Measurements from ENCODE around the gene RTP1. TPM values are rescaled to one million over a fixed set of nuclear protein-coding genes. Genes with fewer than 3 reads are reported as not detected.
"Not testable (repeated sequence)": the region's sequence is repeated elsewhere in the genome, so short reads cannot be mapped to it uniquely, and the experiment has no call there.

Gene RTP1
- total RNA-seq (2014; rRNA removed; shearing (Covaris generic); ENCODE audit: low replicate concordance): not detected in 2 replicates

DNA sequence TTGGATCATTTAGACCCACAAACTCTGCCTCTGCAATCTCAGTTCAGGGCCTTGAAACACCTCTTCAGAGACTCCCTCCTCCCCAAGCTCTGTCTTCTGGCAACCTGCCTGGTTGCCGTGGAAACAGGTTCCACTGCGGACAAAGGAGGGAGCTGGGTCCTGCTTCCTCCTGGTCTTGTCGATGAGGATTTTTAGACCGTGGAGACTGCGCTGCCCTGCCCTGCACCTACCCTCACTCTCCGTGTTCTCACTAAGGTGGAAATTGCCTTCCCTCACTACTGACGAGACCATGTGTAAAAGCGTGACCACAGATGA is at the start of gene RTP1:
Gene RTP1, plus strand, starts transcription at position 152 of the 315 bp plus-strand sequence. Its CDS starts 30 bp downstream, at position 182.
- H3K27me3 ChIP-seq: no peaks in the 10 kb centered on the region
- DNase-seq: no peak

GRCh38 chr3:187150186-187150585 is 47.1 kb upstream of the RTP1 start:
- no peak for DNase-seq
- H3K27me3 ChIP-seq: no peaks in the 10 kb centered on the region

More for the DNA sequence above, at the start of gene RTP1:
- H3K36me3 ChIP-seq: no peaks in the 10 kb centered on the region
- no peak within 1 kb of the TSS for H3K4me3 ChIP-seq
- H3K9me3 ChIP-seq: no peaks in the 10 kb centered on the region

GRCh38 chr3:187150599-187150998 is 46.7 kb upstream of the RTP1 start:
- DNase-seq: no peak
- peaks cover 17% of the 10 kb centered on the region for H3K9me3 ChIP-seq
- no peaks in the 10 kb centered on the region for H3K36me3 ChIP-seq
- no peak overlapping the region for H3K4me3 ChIP-seq
- no peaks in the 10 kb centered on the region for H3K27me3 ChIP-seq

More at GRCh38 chr3:187150186-187150585, 47.1 kb upstream of the RTP1 start:
- Histone ChIP-seq H3K4me3 (no peak overlapping the region), H3K9me3 (peaks cover 21% of the 10 kb centered on the region), H3K36me3 (no peaks in the 10 kb centered on the region)

DNA sequence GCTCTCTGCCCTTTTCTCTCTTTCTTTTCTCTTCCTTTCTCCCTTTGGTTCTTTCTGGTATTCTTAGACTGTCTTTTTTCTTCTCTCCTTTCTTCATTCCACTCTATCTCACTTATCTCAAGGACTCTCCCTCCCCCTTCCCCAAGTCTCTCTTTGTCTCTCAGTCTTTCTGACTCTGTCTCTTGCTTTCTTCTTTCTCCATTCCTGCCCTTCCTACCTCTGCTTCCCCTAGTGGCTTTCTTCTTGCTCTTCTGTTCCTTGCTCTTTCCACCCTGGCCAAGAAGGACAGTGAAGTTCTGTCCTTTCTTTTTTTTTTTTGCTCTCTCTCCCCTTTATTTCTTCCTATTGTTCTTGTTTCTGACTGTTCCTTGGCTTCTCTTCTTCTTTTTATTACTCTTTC is 35.7 kb upstream of the RTP1 start:
- H3K4me3 ChIP-seq: no peak overlapping the region
- DNase-seq: no peak
- no peaks in the 10 kb centered on the region for H3K36me3 ChIP-seq
- H3K27me3 ChIP-seq: no peaks in the 10 kb centered on the region
- H3K9me3 ChIP-seq: peaks cover 16% of the 10 kb centered on the region

GRCh38 chr3:187162265-187162953 is 34.9 kb upstream of the RTP1 start:
- no peaks in the 10 kb centered on the region for H3K27me3 ChIP-seq
- H3K4me3 ChIP-seq: no peak overlapping the region
- DNase-seq: no peak
- H3K9me3 ChIP-seq: peaks cover 16% of the 10 kb centered on the region
- no peaks in the 10 kb centered on the region for H3K36me3 ChIP-seq

DNA sequence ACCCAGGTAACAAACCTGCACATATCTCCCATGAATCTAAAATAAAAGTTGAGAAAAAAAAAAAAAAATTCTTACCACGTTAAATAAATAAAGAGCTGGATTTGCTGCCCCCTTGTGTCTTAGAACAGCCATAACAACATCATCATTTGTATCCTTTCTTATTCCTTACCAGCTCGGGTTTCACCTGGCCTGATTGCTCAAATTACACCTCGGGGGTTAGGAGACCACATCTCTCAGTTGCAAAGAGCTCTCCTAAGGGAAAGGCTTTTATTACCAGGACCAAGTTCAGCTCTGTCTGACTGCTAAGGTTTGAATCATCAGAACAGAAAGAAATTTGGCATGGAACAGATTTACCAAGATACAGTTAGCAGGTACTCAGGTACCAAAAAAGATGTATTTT is 32.1 kb upstream of the RTP1 start:
- DNase-seq: no peak
- Histone ChIP-seq H3K4me3 (no peak overlapping the region), H3K9me3 (peaks cover 10% of the 10 kb centered on the region), H3K27me3 (no peaks in the 10 kb centered on the region), H3K36me3 (no peaks in the 10 kb centered on the region)

GRCh38 chr3:187166750-187167149 is 30.5 kb upstream of the RTP1 start:
- no peaks in the 10 kb centered on the region for H3K36me3 ChIP-seq
- DNase-seq: no peak
- H3K4me3 ChIP-seq: no peak overlapping the region
- no peaks in the 10 kb centered on the region for H3K27me3 ChIP-seq
- peaks cover 6% of the 10 kb centered on the region for H3K9me3 ChIP-seq

DNA sequence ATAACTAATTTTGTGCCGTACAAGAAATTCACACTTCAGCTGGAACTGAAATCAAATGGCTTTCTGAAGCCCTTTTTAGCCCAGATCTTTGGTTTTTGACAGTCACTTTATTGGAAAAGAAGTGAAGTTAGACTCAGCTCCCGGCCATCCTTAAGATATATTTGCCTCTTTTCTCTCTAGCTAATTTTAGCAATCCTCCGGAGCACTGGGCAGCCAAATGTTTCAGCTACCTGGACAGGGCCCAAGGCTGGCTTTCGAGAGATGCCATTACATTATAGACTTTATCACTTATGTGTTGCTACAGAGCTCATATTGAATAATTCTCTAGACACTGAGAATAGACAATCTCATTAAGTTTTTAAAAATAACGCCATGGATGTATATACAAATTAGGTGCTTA is 29.5 kb upstream of the RTP1 start:
- DNase-seq: no peak
- no peaks in the 10 kb centered on the region for H3K27me3 ChIP-seq
- peaks cover 6% of the 10 kb centered on the region for H3K9me3 ChIP-seq
- H3K36me3 ChIP-seq: no peaks in the 10 kb centered on the region
- no peak overlapping the region for H3K4me3 ChIP-seq

DNA sequence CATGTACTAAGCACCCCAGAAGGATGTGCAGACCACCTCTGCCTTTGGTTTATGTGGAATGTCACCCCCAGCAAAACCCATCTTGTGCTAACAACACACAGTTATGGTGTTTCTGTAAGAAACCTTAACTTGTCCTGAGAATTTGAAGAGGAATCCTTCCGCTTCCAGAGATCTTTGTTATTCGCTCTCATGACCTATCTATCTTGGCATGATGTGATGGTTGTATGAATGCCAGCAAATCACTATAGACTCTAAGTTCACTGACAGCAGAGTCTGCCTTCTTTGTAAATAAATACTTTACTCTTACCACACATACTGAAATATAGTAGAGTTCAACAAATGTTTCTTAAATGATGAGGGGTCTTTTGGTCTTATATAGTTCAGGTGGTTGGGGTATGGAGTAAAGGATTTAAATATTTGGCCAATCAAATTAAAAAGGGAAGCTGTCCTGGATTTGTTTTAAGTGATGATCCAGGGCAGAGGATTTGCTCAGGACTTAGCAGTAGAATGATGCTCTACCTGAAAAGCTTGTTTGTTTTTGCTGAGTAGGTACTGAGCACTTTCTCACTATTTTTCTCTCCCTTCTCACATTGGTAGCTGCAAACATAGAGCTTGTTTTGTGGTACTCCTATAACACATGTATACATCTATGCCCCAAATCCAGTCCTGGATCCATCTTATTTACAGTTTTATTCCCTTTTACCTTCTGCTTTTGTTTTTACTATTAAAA is 27.9 kb upstream of the RTP1 start:
- Histone ChIP-seq H3K9me3 (peaks cover 6% of the 10 kb centered on the region), H3K4me3 (no peak overlapping the region), H3K27me3 (no peaks in the 10 kb centered on the region), H3K36me3 (no peaks in the 10 kb centered on the region)
- no peak for DNase-seq

DNA sequence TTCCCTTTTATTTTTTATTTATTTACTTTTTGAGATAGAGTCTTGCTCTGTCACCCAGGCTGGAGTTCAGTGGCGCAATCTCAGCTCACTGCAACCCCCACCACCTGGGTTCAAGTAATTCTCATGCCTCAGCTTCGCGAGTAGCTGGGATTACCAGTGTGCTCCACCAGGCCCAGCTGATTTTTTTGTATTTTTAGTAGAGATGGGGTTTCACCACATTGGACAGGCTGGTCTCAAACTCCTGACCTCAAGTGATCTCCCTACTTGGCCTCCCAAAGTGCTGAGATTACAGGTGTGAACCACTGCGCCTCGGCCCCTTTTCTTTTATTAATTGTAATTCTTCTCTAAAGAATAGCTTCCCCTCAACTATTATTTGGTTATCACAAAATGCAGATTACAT is 26.4 kb upstream of the RTP1 start:
- not testable (repeated sequence) for H3K36me3 ChIP-seq, DNase-seq, H3K9me3 ChIP-seq, H3K4me3 ChIP-seq, H3K27me3 ChIP-seq

DNA sequence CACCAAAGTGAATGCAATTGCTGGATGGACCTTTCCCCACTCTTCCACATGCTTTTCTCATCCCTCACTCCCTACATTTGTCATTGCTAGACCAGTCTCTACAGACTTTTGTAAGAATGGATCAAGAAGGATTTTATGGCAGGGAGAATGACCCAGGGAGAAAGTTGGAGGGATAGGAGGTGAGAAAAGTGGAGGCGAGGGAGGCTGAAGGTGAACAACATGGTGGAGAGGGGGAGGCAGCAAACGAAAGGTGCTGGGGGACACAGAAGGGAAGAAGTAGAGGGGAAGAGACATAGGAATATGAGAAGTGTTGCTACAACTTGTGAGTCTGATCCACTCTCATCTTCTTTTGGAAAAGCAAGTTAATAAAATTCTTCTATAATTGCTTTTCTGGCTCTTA is 24.4 kb upstream of the RTP1 start:
- Histone ChIP-seq H3K36me3 (no peaks in the 10 kb centered on the region), H3K27me3 (no peaks in the 10 kb centered on the region), H3K4me3 (no peak overlapping the region), H3K9me3 (peaks cover 6% of the 10 kb centered on the region)
- DNase-seq: no peak

- DNase-seq: no peak
- Histone ChIP-seq H3K9me3 (no peaks in the 10 kb centered on the region), H3K36me3 (no peaks in the 10 kb centered on the region), H3K4me3 (no peak overlapping the region), H3K27me3 (no peaks in the 10 kb centered on the region)
Measured at GRCh38 chr3:187181454-187182170, 15.7 kb upstream of the RTP1 start.

- Histone ChIP-seq H3K27me3 (no peaks in the 10 kb centered on the region), H3K36me3 (no peaks in the 10 kb centered on the region), H3K4me3 (no peak overlapping the region), H3K9me3 (no peaks in the 10 kb centered on the region)
- DNase-seq: peak; percentile 89
Measured at GRCh38 chr3:187183210-187183862, 13.9 kb upstream of the RTP1 start.

DNA sequence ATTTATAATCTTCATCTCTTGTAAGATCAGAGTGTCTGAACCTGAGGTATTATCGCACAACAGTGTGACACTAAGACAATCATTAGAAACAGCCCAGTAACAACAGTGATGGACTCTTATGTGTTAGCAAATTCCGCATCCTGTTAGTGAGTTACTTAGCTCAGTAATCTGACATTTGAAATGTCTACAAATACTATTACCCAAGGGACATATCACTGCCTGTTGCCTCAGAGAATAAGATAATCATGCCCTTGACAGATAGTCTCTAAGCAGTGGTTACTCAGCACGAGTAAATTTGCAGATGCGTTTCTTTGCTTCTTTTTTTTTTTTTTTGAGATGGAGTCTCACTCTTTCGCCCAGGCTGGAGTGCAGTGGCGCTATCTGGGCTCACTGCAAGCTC is 13.4 kb upstream of the RTP1 start:
- H3K27me3 ChIP-seq: no peaks in the 10 kb centered on the region
- no peak for DNase-seq
- H3K4me3 ChIP-seq: no peak overlapping the region
- H3K9me3 ChIP-seq: no peaks in the 10 kb centered on the region
- no peaks in the 10 kb centered on the region for H3K36me3 ChIP-seq

GRCh38 chr3:187185759-187186158 is 11.5 kb upstream of the RTP1 start:
- Histone ChIP-seq H3K36me3 (no peaks in the 10 kb centered on the region), H3K4me3 (no peak overlapping the region), H3K27me3 (no peaks in the 10 kb centered on the region), H3K9me3 (no peaks in the 10 kb centered on the region)
- no peak for DNase-seq

- no peaks in the 10 kb centered on the region for H3K27me3 ChIP-seq
- no peaks in the 10 kb centered on the region for H3K36me3 ChIP-seq
- DNase-seq: no peak
- H3K9me3 ChIP-seq: no peaks in the 10 kb centered on the region
- no peak overlapping the region for H3K4me3 ChIP-seq
Measured at GRCh38 chr3:187186375-187186774, 10.9 kb upstream of the RTP1 start.

- no peaks in the 10 kb centered on the region for H3K27me3 ChIP-seq
- H3K9me3 ChIP-seq: peaks cover 1% of the 10 kb centered on the region; the same call in 1 of the 2 replicates
- H3K4me3 ChIP-seq: no peak overlapping the region
- DNase-seq: peak; percentile 96
- H3K36me3 ChIP-seq: no peaks in the 10 kb centered on the region
Measured at GRCh38 chr3:187186801-187187421, 10.4 kb upstream of the RTP1 start.
